Gastroesophageal sphincter (tissue), 3 donors: ENCODE data around the gene INSYN1.
A peak's percentile ranks its signal among the peaks of the same experiment; 100 is the strongest.

ENCODE experiments used
- CTCF ChIP-seq, 4 experiments: fragments of 200-600 bp in 2 of 4; fragments of 450-650 bp in 2 of 4; sonication (generic) in 1 of 4; IDR thresholded peaks; one replicate each; pipeline ENCODE4 v1.5.1; 2017 to 2019; ENCODE audit warnings: antibody characterized with exemption in 4 of 4, mild to moderate bottlenecking in 2 of 4, moderate library complexity in 2 of 4
- EP300 ChIP-seq: sonication (generic); formaldehyde crosslinking; IDR thresholded peaks from one replicate; pipeline ENCODE4 v1.6.1; 2017; ENCODE audit warnings: antibody characterized with exemption, mild to moderate bottlenecking

- TF ChIP-seq CTCF (IDR thresholded peaks at IDR 0.05) (peak in 1 of 4 experiments; percentile 7), EP300 (no peak)
Measured at GRCh38 chr15:73697033-73697467, 56.1 kb downstream of the INSYN1 start.
